Fibroblast of villous mesenchyme (primary cell): ENCODE data around the gene HOTAIR. TPM values are rescaled to one million over a fixed set of nuclear protein-coding genes. Genes with fewer than 3 reads are reported as not detected.
A peak's percentile ranks its signal among the peaks of the same experiment; 100 is the strongest.

Source experiments
- DNase-seq: peaks from one replicate; pipeline ENCODE4 v3.0.0-alpha.2; 2010; ENCODE audit warnings: low read depth
- H3K4me3 ChIP-seq: 2 replicates; pipeline ENCODE4 v1.5.1; 2011; ENCODE audit warnings: low read depth, mild to moderate bottlenecking, low read length
- total RNA-seq: library from RNA; depleted of rRNA; stranded (reverse); fragments of >200 nt; gene quantifications from 2 replicates; pipeline ENCODE4 v1.2.3, GENCODE V29; 2012
- TF ChIP-seq, protein P1 (sequence below): IDR thresholded peaks from 2 replicates; pipeline ENCODE4 v1.5.1; 2012; ENCODE audit warnings: low read depth, mild to moderate bottlenecking, low read length; ENCODE audit not compliant: insufficient read depth

The HOTAIR gene
- total RNA-seq, 1 donor: 0.86 TPM

DNA sequence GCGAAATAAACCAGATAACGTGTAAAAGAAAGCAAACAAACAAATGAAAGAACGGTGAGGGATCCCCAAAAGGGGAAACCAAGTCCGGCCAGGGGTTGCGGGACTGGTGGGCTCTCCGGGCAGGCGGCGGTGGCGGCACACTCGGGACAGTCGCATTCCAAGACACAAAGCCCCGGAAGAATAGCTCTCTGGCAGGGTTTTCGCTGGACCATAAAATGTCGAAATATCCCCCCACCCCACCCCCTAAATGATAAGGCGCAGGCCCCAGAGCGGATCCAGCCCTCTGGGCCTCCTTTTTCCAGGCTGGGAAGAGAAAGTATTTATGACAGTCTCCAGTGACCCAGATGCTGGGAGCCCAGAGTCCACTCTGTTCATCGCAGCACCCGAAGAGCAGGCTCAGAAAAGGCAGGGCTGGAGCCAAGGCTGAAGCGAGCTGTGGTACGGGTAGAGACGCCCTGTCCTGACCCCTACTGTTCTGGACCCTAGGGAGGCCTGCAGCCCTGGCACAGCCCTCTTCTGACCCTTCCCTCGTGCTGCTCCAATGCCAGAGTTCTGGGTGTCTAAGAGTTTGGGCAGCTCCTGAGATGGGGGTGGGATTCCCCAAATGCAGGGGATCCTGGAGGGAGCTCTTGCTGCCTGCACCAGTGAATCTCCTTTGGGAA, 31.9 kb upstream of the HOTAIR start:
- TF ChIP-seq, protein P1, sequence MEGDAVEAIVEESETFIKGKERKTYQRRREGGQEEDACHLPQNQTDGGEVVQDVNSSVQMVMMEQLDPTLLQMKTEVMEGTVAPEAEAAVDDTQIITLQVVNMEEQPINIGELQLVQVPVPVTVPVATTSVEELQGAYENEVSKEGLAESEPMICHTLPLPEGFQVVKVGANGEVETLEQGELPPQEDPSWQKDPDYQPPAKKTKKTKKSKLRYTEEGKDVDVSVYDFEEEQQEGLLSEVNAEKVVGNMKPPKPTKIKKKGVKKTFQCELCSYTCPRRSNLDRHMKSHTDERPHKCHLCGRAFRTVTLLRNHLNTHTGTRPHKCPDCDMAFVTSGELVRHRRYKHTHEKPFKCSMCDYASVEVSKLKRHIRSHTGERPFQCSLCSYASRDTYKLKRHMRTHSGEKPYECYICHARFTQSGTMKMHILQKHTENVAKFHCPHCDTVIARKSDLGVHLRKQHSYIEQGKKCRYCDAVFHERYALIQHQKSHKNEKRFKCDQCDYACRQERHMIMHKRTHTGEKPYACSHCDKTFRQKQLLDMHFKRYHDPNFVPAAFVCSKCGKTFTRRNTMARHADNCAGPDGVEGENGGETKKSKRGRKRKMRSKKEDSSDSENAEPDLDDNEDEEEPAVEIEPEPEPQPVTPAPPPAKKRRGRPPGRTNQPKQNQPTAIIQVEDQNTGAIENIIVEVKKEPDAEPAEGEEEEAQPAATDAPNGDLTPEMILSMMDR: no peak
- peak overlapping the region; percentile 48 for H3K4me3 ChIP-seq
- DNase-seq: peak; percentile 77

DNA sequence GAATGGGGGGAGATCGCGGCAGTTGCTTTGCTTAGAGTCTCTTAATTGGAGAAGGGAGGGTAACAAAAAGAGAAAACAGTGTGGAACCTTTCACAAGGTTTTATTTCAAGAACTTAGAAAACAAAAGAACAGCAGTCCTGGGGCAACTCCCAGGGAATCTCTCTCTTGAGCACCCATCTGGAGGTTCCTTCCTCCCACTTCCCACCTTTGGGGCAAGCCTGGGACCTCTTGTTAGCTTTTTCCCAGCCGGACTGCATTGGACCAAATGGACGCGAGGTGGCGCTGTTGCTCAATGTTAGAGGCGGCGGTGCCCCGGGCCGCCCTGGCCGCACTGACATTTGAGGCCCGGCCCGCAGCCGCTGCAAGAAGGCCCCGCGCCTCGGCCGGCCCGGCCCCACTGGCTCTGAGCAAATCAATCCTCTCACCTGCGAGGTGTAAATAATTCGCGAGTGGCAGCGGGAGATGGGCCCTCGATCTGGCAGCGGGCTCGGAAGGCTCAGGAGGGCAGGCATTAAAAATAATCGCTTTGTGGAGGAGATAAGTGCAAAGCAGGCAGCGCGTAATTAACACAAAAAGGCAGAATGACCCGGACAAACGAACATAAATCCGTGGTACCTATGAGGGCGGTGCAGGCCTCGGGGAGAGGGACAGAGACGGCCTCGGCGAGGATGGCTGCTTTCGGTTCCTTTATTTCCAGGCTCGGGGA, 31.3 kb upstream of the HOTAIR start:
- TF ChIP-seq, protein P1: peak; percentile 88
- peak; percentile 91 for DNase-seq
- H3K4me3 ChIP-seq: peak overlapping the region; percentile 48

DNA sequence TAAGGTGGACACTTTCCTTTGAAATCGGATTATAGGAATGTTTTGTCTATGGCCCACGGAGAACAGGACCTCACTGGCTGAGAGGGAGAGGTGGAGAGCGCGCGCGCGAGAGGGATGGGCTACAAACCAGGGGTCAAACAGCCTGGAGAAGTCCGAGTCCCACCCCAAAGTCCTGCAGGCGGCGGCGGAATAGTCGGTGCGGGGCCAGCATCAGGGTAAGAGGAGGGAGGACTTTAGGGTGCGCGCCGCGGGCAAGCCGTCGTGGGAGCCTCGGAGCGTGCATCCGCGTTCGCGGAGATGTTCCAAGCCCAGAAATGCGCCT, 30.7 kb upstream of the HOTAIR start:
- no peak for DNase-seq
- H3K4me3 ChIP-seq: peak overlapping the region; percentile 37
- TF ChIP-seq, protein P1: no peak

DNA sequence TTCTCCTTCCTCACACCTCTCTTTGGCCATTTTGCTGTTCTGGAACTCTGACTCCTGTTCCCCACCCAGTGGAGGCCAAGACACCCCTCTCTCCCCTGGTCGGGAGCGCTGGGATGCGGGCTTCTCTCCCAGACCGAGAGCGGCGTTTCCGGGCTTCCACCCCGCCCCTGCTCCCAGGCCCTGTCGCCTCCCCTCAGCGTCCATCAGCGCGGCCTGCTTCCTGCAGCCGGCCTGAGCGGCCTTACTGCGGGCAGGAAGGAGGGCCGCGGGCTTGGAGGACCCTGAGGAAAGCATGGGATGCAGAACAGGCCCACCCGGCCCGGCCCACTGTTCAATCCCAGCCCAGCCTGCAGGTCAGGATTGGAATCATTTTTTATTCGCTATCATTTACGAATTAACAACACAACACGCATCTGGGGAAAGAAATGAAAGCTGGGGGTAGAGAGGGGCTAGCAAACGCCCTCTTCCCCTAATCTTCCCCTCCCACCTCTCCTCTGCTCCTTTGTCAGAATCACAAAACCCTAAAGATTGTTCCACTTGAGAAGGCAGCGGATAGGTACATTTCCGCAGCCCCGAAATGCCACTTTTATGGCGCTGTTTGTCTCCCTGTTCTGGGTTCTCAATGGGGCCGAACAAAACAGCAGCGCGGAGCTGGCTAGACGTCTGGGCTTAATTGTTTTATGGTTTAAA, 30.2 kb upstream of the HOTAIR start:
- peak overlapping the region; percentile 37 for H3K4me3 ChIP-seq
- TF ChIP-seq, protein P1: no peak

DNA sequence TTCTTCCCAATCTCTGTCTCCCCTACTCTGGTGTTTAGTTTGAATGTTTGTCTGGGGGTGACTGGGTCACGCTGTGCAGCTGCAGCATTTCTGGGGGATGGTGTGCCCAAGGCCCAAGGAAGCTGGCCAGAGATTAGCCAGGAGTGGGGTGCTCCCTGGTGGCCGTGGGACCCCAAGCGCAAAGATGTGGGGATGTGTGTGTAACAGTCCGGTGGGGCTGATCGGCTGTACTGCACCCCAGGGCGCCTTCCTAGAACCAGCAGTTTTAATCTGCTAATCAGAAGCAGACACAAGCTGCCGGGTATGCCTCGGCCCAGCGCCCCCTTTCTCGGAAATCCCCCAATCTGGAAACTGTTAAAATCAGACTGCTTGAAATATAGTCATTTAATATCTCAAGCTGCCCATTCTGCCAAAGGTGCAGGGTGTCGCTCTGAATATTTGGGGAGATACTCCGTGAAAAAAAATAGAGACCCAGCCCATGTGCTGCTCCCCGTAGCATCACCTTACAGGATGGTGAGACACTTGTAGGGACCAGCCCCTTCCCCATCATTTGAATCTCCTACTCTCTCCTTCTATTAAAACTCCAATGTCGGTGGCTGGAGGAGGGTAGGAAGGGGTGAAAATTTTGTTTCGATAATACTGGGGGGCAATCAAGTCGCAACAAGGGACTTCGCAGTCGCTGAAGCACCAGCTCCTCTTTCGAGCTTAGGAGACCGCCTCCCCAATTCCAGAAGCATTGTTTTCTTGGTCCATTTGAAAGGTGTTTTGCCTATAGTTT, 29.5 kb upstream of the HOTAIR start:
- H3K4me3 ChIP-seq: peak overlapping the region; percentile 37
- DNase-seq: no peak
- TF ChIP-seq, protein P1: peak; percentile 18

More for the DNA sequence above, 30.2 kb upstream of the HOTAIR start:
- DNase-seq: peak; percentile 68

DNA sequence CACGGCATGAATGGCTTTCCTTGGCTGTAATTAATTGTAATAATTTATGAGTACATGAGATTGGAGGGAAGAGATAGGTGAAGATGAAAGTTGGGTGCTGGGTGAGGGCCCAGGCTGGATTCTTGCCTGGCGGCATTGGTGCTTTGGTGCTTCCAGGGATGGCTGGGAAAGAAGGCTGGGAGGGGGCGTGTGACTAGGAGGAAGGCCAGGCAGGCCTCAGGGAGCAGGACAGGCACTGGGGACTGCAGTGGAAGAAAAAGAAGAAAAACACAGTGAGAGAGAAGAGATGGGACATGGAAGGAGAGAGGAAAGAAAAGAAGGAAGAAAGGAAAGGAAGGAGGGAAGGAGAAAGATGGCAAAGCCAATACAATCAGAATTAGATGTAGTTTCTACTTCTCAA, 28.9 kb upstream of the HOTAIR start:
- DNase-seq: no peak
- TF ChIP-seq, protein P1: no peak
- no peak overlapping the region for H3K4me3 ChIP-seq
